Measurements from ENCODE around the gene PLBD2.

PLBD2 gene, protein sequence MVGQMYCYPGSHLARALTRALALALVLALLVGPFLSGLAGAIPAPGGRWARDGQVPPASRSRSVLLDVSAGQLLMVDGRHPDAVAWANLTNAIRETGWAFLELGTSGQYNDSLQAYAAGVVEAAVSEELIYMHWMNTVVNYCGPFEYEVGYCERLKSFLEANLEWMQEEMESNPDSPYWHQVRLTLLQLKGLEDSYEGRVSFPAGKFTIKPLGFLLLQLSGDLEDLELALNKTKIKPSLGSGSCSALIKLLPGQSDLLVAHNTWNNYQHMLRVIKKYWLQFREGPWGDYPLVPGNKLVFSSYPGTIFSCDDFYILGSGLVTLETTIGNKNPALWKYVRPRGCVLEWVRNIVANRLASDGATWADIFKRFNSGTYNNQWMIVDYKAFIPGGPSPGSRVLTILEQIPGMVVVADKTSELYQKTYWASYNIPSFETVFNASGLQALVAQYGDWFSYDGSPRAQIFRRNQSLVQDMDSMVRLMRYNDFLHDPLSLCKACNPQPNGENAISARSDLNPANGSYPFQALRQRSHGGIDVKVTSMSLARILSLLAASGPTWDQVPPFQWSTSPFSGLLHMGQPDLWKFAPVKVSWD
- long read RNA-seq, donor 1, full-length matches to known transcripts = 1 of 1 reads
- long read RNA-seq, donor 1, partial matches to known transcripts = 0 of 1 reads
- long read RNA-seq, donor 1, other reads (novel, unspliced or antisense) = 0 of 1 reads
- long read RNA-seq, donor 2, full-length matches to known transcripts = 2 of 2 reads
- long read RNA-seq, donor 2, partial matches to known transcripts = 0 of 2 reads
- long read RNA-seq, donor 2, other reads (novel, unspliced or antisense) = 0 of 2 reads
- long read RNA-seq, donor 3, full-length matches to known transcripts = 2 of 2 reads
- long read RNA-seq, donor 3, partial matches to known transcripts = 0 of 2 reads
- long read RNA-seq, donor 3, other reads (novel, unspliced or antisense) = 0 of 2 reads
- long read RNA-seq, donor 4, full-length matches to known transcripts = 1 of 1 reads
- long read RNA-seq, donor 4, partial matches to known transcripts = 0 of 1 reads
- long read RNA-seq, donor 4, other reads (novel, unspliced or antisense) = 0 of 1 reads
- long read RNA-seq, donor 5, full-length matches to known transcripts = 3 of 3 reads
- long read RNA-seq, donor 5, partial matches to known transcripts = 0 of 3 reads
- long read RNA-seq, donor 5, other reads (novel, unspliced or antisense) = 0 of 3 reads
- long read RNA-seq, donor 6, full-length matches to known transcripts = 1 of 1 reads
- long read RNA-seq, donor 6, partial matches to known transcripts = 0 of 1 reads
- long read RNA-seq, donor 6, other reads (novel, unspliced or antisense) = 0 of 1 reads
- long read RNA-seq, donor 7, full-length matches to known transcripts = 1 of 1 reads
- long read RNA-seq, donor 7, partial matches to known transcripts = 0 of 1 reads
- long read RNA-seq, donor 7, other reads (novel, unspliced or antisense) = 0 of 1 reads
- long read RNA-seq, donor 8 = 0 reads

- peak; percentile 85 for DNase-seq
Observed at GRCh38 chr12:113358381-113359132, at the start of gene PLBD2. PLBD2 (plus strand) TSS chr12:113358587; CDS start chr12:113358601, 14 bp downstream.

GRCh38 chr12:113310489-113310888 lies 47.9 kb upstream of the PLBD2 start:
- no peak for DNase-seq

DNA sequence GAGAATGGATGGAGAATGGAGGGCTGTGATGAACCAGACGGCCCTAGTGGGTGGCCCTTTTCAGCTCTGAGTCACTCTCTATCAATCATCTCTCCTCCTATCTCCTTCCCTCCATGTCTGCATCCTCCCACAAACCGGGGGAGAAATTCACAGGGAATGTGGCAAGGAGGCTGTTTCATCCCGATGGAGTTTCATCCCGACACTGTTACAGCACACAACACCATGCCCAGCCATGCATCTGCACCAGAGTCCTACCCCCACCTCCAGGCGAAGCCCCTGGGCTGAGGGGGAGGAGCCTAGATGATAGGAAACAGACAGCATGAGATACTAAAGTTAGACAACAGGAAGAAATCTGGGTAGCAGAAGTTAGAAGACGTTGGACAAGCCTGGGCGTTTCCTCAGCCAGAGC lies 44.3 kb upstream of the PLBD2 start:
- DNase-seq = no peak

DNA sequence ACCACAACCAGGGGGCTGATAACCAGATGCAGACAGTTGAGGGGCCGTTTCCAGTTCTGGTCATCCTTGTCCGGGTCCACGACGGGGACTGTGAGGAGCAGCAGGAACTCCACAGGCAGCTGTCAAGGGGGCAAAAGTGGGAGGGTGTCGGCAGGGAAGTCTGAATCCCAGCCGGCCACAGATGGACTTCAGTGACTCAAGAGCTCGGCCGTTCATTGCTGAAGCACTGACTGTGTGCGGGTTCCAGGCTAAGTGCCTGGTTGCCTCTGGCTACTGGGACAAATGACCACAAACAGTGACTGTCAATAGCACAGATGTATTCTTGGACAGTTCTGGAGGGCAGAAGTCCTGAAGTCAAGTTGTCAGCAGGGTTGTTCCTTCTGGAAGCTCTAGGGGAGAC lies 43.0 kb upstream of the PLBD2 start:
- DNase-seq = no peak

- DNase-seq = no peak
Observed at GRCh38 chr12:113316155-113316554, 42.2 kb upstream of the PLBD2 start.

DNA sequence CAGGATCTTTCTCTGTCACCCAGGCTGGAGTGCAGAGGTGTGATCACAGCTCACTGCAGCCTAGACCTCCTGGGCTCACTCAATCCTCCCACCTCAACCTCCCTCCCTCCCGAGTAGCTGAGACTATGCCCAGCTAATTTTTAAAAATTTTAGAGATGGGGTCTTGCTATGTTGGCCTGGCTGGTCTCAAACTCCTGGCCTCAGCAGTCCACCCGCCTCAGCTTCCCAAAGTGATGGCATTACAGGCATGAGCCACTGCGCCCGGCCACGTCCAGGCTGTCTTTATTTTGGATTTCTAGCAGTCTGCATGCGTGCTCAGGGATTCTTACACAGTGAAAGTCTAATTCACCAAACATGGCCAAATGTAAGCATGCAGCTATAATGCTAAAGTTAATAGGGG lies 41.3 kb upstream of the PLBD2 start:
- no peak for DNase-seq

GRCh38 chr12:113318046-113318656 lies 40.2 kb upstream of the PLBD2 start:
- DNase-seq = no peak

DNA sequence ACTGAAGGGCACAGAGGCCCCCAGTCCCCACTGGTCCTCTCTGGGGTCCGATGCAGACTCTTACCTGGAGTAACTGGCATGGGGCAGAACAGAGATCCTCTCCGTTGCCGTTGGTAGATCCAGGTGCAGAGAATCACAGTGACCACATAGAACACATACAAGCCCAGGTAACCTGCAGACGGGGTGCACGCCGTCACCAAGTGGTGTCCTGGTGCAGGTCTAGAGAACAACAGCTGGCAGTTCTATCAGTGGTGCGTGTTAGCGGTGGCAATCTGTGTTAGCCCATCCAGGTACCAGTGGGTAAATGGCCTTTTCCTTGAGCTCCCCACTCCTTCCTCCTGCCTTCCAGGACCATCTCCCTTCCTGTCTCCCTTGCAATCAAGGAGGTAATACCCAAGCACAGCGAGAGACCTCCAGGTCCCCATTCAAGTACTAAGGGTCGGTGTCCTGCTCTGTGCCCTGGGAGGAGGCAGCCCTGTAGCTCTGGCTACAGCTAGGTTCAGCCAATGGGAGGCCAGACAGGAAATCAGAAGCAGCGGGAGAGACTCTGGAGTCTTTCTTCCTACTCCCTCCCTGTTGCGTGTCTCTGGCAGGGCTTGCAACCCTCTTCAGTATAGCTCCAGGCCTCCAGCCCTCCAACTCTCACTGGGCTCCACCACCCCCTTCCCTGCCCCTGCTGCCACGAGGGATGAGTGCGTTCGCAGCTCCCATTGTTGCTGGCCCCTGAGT lies 39.3 kb upstream of the PLBD2 start:
- no peak for DNase-seq

- no peak for DNase-seq
Observed at GRCh38 chr12:113320401-113320800, 38.0 kb upstream of the PLBD2 start.

DNA sequence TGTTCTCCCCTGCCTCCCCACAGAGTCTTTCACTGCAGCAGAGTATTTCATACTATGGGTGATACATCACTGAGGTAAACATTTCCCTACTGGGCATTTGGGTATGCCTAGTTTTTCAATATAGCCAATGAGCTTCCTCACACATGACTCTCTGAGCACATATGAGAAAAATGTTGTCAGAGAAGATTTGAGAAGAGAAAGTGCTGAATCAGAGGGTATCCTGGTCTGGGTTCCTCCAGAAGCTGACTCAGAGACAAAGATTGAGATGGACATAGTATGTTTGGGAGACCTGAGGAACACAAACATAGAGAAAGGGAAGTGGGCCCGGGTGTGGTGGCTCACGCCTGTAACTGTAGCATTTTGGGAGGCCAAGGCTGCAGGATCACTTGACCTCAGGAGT lies 36.0 kb upstream of the PLBD2 start:
- DNase-seq = no peak

- DNase-seq = no peak
Observed at GRCh38 chr12:113325916-113326315, 32.5 kb upstream of the PLBD2 start.

GRCh38 chr12:113326775-113327395 lies 31.5 kb upstream of the PLBD2 start:
- no peak for DNase-seq

DNA sequence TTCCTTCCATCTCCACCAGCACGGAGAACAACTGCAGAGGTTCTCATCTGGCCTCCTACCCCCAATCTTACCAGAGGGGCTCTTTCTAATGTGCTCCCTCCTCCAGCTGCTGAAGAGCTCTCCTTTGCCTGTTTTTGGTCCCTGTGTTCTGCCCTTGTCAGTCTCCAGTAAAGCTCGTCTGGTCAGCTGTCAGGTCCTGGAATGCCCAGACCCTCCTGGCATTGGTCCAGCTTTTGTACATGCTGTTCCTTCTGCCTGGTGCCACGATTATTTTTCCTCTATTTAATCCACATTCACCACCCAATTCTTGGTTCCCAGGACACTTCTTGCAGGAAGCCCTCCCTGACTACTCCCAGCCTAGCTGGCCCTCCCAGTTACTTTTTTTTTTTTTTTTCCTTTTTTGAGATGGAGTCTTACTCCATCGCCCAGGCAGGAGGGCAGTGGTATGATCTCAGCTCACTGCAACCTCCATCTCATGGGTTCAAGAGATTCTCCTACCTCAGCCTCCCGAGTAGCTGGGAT lies 30.0 kb upstream of the PLBD2 start:
- DNase-seq = no peak

- no peak for DNase-seq
Observed at GRCh38 chr12:113329022-113329790, 29.2 kb upstream of the PLBD2 start.

- DNase-seq = no peak
Observed at GRCh38 chr12:113329791-113330417, 28.5 kb upstream of the PLBD2 start.

DNA sequence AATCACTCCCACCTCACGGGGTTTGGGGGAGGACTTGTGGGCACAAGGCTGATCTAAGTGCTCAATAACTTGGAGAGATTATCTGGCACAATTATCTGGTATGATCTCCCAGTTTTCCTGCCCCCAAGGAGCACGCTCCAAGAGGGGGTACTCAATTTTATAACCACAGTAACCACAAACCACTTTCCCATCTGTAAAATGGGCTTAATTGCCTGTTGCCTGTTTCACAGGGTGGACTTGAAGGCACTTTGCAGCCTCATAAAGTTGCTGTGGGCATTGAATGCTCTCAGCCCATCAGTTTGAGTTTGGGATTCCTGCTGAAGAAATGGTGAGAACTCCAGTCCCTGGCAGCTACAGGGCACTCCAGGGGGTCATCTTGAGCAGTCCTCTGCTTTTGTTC lies 27.9 kb upstream of the PLBD2 start:
- no peak for DNase-seq

- DNase-seq = no peak
Observed at GRCh38 chr12:113332688-113333417, 25.5 kb upstream of the PLBD2 start.

DNA sequence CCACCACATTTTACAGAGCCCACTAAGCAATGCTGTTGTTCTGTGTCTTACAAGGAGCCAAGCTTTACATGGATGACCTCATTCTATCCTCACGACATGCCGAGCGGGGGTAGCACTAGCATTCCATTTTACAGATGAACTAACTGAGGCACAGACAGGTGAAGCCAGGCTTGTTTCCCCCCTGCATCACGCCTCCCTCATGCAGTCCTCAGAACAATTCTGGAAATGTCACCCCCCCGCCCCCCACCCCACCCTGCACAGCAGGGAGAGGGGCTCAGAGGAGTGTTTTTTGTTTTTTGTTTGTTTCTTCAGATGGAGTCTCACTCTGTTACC lies 25.0 kb upstream of the PLBD2 start:
- DNase-seq = no peak

Data from right kidney (tissue), 9 donors.